GM23338 (cell line): ENCODE results near the gene PARP12. TPM values are rescaled to one million over a fixed set of nuclear protein-coding genes. Genes with fewer than 3 reads are reported as not detected.

Experiments
- ATAC-seq: fragments of 200-7000 bp; cut with Tn5 transposase; 3 replicates; pipeline ENCODE4 v1.9.1; 2020
- DNase-seq: peaks from one replicate; pipeline ENCODE4 v3.0.0-alpha.2; 2015; ENCODE audit warnings: low spot score
- H2AFZ ChIP-seq: fragments of 200-600 bp; sonication (generic); 2 replicates; pipeline ENCODE4 v1.8.0; 2016; ENCODE audit warnings: antibody characterized with exemption, mild to moderate bottlenecking, moderate library complexity
- H3F3A ChIP-seq: fragments of 200-600 bp; sonication (generic); replicated peaks from 2 replicates; pipeline ENCODE4 v1.8.0; 2017; ENCODE audit warnings: antibody characterized with exemption, mixed run types, low read depth
- H3K27ac ChIP-seq: fragments of 200-600 bp; sonication (generic); 2 replicates; pipeline ENCODE4 v1.6.1; 2016; ENCODE audit warnings: low read depth
- H3K27me3 ChIP-seq: fragments of 200-600 bp; sonication (generic); 2 replicates; pipeline ENCODE4 v1.8.0; 2016; ENCODE audit warnings: mild to moderate bottlenecking, mixed run types, moderate library complexity; ENCODE audit not compliant: insufficient read depth
- H3K36me3 ChIP-seq: fragments of 200-600 bp; sonication (generic); 2 replicates; pipeline ENCODE4 v1.8.0; 2016; ENCODE audit warnings: mild to moderate bottlenecking; ENCODE audit not compliant: insufficient read depth
- H3K4me1 ChIP-seq: fragments of 200-600 bp; sonication (generic); 2 replicates; pipeline ENCODE4 v1.8.0; 2016; ENCODE audit warnings: mild to moderate bottlenecking, moderate library complexity; ENCODE audit not compliant: insufficient read depth
- H3K4me2 ChIP-seq: fragments of 200-600 bp; sonication (generic); 2 replicates; pipeline ENCODE4 v1.7.1; 2017; ENCODE audit warnings: mixed run types
- H3K4me3 ChIP-seq: fragments of 200-600 bp; sonication (generic); 2 replicates; pipeline ENCODE4 v1.6.1; 2016; ENCODE audit warnings: mixed run types
- H3K79me2 ChIP-seq: fragments of 200-600 bp; sonication (generic); replicated peaks from 2 replicates; pipeline ENCODE4 v1.8.0; 2017; ENCODE audit warnings: mild to moderate bottlenecking; ENCODE audit not compliant: insufficient read depth
- H3K9me2 ChIP-seq: fragments of 200-600 bp; sonication (generic); 2 replicates; pipeline ENCODE4 v1.8.0; 2017; ENCODE audit not compliant: insufficient read depth
- H4K20me1 ChIP-seq: fragments of 200-600 bp; sonication (generic); replicated peaks from 2 replicates; pipeline ENCODE4 v1.8.0; 2017; ENCODE audit warnings: mild to moderate bottlenecking; ENCODE audit not compliant: insufficient read depth
- H3K27ac Mint-ChIP-seq: 2 replicates; pipeline ENCODE4 v1.8.0; 2020; ENCODE audit warnings: inconsistent platforms, mild to moderate bottlenecking, moderate library complexity, mixed read lengths
- H3K27me3 Mint-ChIP-seq: 3 replicates; pipeline ENCODE4 v1.8.0; 2022; ENCODE audit warnings: low read depth, mild to moderate bottlenecking, moderate library complexity, mixed read lengths, inconsistent platforms; ENCODE audit not compliant: insufficient read depth, poor library complexity
- H3K36me3 Mint-ChIP-seq: 3 replicates; pipeline ENCODE4 v1.8.0; 2021; ENCODE audit warnings: low read depth, mild to moderate bottlenecking, inconsistent platforms, moderate library complexity, mixed read lengths
- H3K4me1 Mint-ChIP-seq: 3 replicates; pipeline ENCODE4 v1.8.0; 2020; ENCODE audit warnings: mild to moderate bottlenecking, inconsistent platforms, mixed read lengths
- H3K4me3 Mint-ChIP-seq: 3 replicates; pipeline ENCODE4 v1.8.0; 2021; ENCODE audit warnings: moderate library complexity, mild to moderate bottlenecking, inconsistent platforms, mixed read lengths
- H3K9me3 Mint-ChIP-seq: 3 replicates; pipeline ENCODE4 v1.8.0; 2020; ENCODE audit warnings: moderate library complexity, mild to moderate bottlenecking, inconsistent platforms, mixed read lengths
- CREB1 ChIP-seq: fragments of 250-450 bp; sonication (Bioruptor Pico); IDR thresholded peaks from 2 replicates; pipeline ENCODE4 v1.5.0; 2020; ENCODE audit warnings: low read depth, mild to moderate bottlenecking, moderate library complexity
- CTCF ChIP-seq, 2 experiments: fragments of 200-600 bp in 1 of 2; sonication (generic) in 1 of 2; conservative IDR thresholded peaks; 2 replicates each; pipeline versions ENCODE4 v1.5.1 to v1.6.1; 2016 to 2017; ENCODE audit warnings: antibody characterized with exemption in 2 of 2, low read depth in 2 of 2, mild to moderate bottlenecking in 2 of 2, moderate library complexity in 1 of 2
- ETS1 ChIP-seq: IDR thresholded peaks from 2 replicates; pipeline ENCODE4 v1.6.1; 2016; ENCODE audit warnings: antibody characterized with exemption
- EZH2 ChIP-seq: fragments of 200-600 bp; sonication (generic); IDR thresholded peaks from one replicate; pipeline ENCODE4 v1.8.0; 2017; ENCODE audit warnings: antibody characterized with exemption, mild to moderate bottlenecking, low read depth; ENCODE audit not compliant: unreplicated experiment
- EZH2phosphoT487 ChIP-seq: fragments of 200-600 bp; sonication (generic); IDR thresholded peaks from one replicate; pipeline ENCODE4 v1.8.1; 2018; ENCODE audit warnings: antibody characterized with exemption; ENCODE audit not compliant: unreplicated experiment
- JUNB ChIP-seq: IDR thresholded peaks from one replicate; pipeline ENCODE4 v1.6.1; 2016; ENCODE audit warnings: antibody characterized with exemption; ENCODE audit not compliant: unreplicated experiment
- NANOG ChIP-seq: IDR thresholded peaks from 2 replicates; pipeline ENCODE4 v1.6.1; 2016; ENCODE audit warnings: antibody characterized with exemption, borderline replicate concordance
- POLR2AphosphoS5 ChIP-seq: IDR thresholded peaks from 2 replicates; pipeline ENCODE4 v1.6.1; 2016; ENCODE audit warnings: antibody characterized with exemption, low read depth
- REST ChIP-seq: IDR thresholded peaks from one replicate; pipeline ENCODE4 v1.6.1; 2018; ENCODE audit warnings: antibody characterized with exemption; ENCODE audit not compliant: unreplicated experiment
- STAT1 ChIP-seq: IDR thresholded peaks from one replicate; pipeline ENCODE4 v1.6.1; 2016; ENCODE audit warnings: antibody characterized with exemption; ENCODE audit not compliant: unreplicated experiment
- ZNF114 ChIP-seq: fragments of 250-450 bp; sonication (Bioruptor Pico); IDR thresholded peaks from 2 replicates; pipeline ENCODE4 v1.5.0; 2020; ENCODE audit warnings: mild to moderate bottlenecking, moderate library complexity
- ZNF331 ChIP-seq: fragments of 250-450 bp; sonication (Bioruptor Pico); IDR thresholded peaks from 2 replicates; pipeline ENCODE4 v1.5.0; 2020; ENCODE audit warnings: low read depth, mild to moderate bottlenecking, moderate library complexity
- ZNF462 ChIP-seq: fragments of 250-450 bp; sonication (Bioruptor Pico); IDR thresholded peaks from 2 replicates; pipeline ENCODE4 v1.5.0; 2020; ENCODE audit warnings: mild to moderate bottlenecking, moderate library complexity
- polyA plus RNA-seq: library from polyadenylated mRNA; unstranded; fragments of >200 nt; fragmentation: Nextera tagmentation; extraction: Ambion mirVana; gene quantifications from 2 replicates; pipeline ENCODE4 v1.2.1, GENCODE V29; 2016
- total RNA-seq: library from RNA; depleted of rRNA; stranded (reverse); fragments of >200 nt; shearing (Covaris generic); gene quantifications from 2 replicates; pipeline ENCODE4 v1.2.3, GENCODE V29; 2014

PARP12 gene
- total and polyA plus RNA-seq, 2 experiments from 2014 or later, result 2.7 to 10.3 TPM

- Mint-ChIP-seq H3K4me1 (no peaks in the 10 kb centered on the region), H3K4me3 (no peak overlapping the region), H3K9me3 (no peaks in the 10 kb centered on the region), H3K36me3 (no peaks in the 10 kb centered on the region), H3K27me3 (peaks cover 2% of the 10 kb centered on the region), H3K27ac (no peak overlapping the region)
- Histone ChIP-seq H3K4me3 (no peak overlapping the region), H3K79me2 (no peaks in the 10 kb centered on the region), H3K4me2 (no peak overlapping the region), H2AFZ (no peak overlapping the region), H3K4me1 (no peaks in the 10 kb centered on the region), H4K20me1 (no peaks in the 10 kb centered on the region), H3K36me3 (no peaks in the 10 kb centered on the region; the same call in 1 of the 2 replicates), H3K9me2 (no peaks in the 10 kb centered on the region), H3K27ac (no peak overlapping the region), H3F3A (no peaks in the 10 kb centered on the region), H3K27me3 (no peaks in the 10 kb centered on the region)
- ATAC-seq, result no peak
- no peak for TF ChIP-seq EZH2
- no peak for TF ChIP-seq ZNF114 (CRISPR knock-in tag)
- no peak for TF ChIP-seq JUNB
- no peak for TF ChIP-seq ETS1
- no peak for TF ChIP-seq POLR2AphosphoS5
- no peak for TF ChIP-seq CREB1
- TF ChIP-seq REST, result no peak
- TF ChIP-seq CTCF (conservative IDR thresholded peaks at IDR 0.05; ENCODE audit: low read depth in 2 of 2), result no peak
- no peak for TF ChIP-seq NANOG
- no peak for TF ChIP-seq STAT1
- TF ChIP-seq ZNF462 (CRISPR knock-in tag), result no peak
- TF ChIP-seq EZH2phosphoT487, result no peak
- TF ChIP-seq ZNF331 (CRISPR knock-in tag), result no peak
- DNase-seq, result no peak
These were observed 14.6 kb downstream of the PARP12 start for GRCh38 chr7:140048138-140048537.
